Measurements from ENCODE around the gene ARAP3.
A peak's percentile ranks its signal among the peaks of the same experiment; 100 is the strongest.

The ARAP3 gene

DNA sequence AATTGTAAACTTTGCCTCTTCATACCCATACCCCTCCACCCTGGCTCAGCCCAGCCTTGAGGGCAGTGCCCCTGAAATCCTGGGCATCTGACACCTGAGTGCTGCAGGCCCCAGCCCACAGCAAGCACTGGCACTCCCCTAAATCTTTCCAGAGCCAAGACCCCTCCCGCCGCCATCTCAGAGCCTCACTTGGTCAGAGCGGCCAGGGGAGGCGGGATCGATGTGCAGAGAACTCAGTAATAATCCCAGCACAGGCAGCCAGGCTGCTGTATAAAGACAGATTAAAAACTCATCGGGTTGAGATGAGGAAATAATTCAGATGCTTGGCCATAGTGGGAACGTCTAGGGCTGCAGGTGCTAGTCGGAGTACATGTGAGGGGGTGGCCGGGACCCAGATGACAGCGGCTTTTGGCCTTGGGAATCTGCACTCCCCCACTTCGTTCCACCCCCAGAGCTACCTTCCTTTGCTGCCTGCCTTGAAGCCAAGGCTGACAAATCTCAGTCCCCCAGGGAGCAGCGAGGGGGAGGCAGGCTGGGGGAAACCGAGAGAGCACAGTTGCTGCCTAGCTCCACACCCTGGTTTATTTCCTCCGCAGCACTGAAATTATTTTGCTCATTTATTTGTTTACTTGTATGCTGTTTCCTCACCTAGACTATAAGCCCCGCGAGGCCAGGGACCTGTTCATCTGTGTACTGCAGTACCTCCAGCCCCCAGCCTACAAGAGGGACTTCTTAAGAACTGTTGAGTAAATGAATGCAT, 19.5 kb upstream of the ARAP3 start:
- no peak for DNase-seq

- DNase-seq, result no peak
Measured at GRCh38 chr5:141697586-141697985, 15.6 kb upstream of the ARAP3 start.

- DNase-seq, result no peak
Measured at GRCh38 chr5:141696431-141696830, 14.4 kb upstream of the ARAP3 start.

GRCh38 chr5:141695627-141696215, 13.7 kb upstream of the ARAP3 start:
- DNase-seq, result peak; percentile 59

DNA sequence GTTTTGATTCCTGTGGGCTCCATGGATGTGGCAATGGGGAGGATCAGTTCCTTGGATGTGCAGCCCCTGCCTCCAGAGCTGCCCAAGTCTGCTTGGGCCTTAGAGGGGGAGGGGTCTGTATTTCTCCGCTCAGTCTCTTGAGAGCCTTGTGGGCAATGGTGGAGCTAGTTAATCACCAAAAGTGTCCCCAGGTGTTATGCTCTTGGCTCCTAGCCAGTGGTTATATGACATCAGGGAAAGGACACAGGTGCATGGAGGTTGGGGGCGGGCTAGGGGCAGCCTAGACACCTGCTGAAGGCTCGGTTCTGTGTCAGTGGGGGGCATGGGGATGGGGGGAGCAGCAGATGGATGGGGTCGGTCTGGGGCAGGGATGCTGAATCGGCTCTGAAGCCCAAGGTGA, 12.4 kb upstream of the ARAP3 start:
- DNase-seq, result no peak

- no peak for DNase-seq
Measured at GRCh38 chr5:141692919-141693725, 11.1 kb upstream of the ARAP3 start.

- no peak for DNase-seq
Measured at GRCh38 chr5:141692533-141692888, 10.5 kb upstream of the ARAP3 start.

GRCh38 chr5:141691867-141692532, 10.0 kb upstream of the ARAP3 start:
- DNase-seq, result peak; percentile 89

- no peak for DNase-seq
Measured at GRCh38 chr5:141691286-141691866, 9.3 kb upstream of the ARAP3 start.

- no peak for DNase-seq
Measured at GRCh38 chr5:141686648-141687416, 4.8 kb upstream of the ARAP3 start.

DNA sequence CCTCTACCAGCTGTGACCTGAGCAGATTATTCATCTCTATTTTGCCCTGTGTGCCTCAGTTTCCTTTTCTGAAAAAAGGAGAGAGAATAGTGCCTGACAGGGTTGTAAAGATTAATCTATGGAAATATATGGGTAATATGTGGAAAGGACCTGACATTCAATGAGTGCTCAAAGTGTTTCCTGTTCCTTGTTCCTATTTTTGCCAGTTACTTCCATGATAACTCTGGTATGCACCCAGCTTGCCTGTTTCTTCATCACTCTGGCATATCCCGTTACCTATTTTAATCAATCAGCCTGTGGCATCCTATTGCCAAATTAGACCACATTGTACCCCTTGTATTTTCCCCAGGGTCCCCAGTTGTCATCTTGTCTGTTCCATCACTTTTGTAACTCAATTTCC, 3.6 kb upstream of the ARAP3 start:
- no peak for DNase-seq

GRCh38 chr5:141683596-141684141, 1.6 kb upstream of the ARAP3 start:
- no peak for DNase-seq

GRCh38 chr5:141681295-141681694, 735 bp downstream of the ARAP3 start:
- DNase-seq, result no peak

DNA sequence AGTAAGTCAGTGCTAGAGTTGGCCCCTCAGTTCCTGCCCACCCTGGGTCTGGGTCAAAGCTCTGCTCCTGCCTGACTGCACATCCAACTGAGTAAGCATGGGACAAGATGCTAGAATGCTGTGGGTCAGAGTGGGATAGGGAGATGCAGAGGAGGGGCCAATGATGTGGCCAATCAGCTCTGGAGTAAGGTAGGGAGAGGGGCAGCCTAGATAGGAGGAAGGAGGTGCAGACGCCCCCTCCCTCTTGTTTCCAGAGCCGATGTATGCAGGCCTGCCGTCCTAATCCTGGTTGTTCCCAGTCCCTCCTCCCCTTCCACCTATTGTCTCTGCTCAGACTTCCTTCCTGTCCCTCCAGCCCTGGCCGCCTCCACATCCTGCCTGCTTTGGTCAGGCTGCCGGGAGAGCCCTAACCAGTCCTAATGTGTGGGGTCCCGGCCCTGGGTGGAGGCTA, 1.3 kb downstream of the ARAP3 start:
- peak; percentile 62 for DNase-seq

DNA sequence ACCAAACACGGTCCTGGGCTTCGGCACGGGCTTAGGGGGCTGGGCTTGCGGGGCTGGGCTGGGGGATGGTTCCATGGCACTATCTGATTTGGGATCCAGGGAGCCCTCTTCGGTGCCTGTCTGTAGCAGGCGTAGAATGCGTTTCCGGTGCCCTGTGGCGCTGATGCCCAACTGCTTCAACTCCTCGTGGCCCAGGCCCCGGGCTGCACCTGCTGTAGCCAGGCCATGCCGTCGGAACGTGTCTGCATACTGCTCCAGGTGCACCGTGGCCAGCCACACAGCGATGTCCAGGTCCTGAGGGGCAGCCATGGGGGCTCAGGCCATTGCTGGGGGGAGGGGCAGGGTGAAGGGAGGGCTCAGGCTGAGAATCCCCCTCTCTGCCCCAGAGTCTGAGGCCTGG, 1.9 kb downstream of the ARAP3 start:
- no peak for DNase-seq

DNA sequence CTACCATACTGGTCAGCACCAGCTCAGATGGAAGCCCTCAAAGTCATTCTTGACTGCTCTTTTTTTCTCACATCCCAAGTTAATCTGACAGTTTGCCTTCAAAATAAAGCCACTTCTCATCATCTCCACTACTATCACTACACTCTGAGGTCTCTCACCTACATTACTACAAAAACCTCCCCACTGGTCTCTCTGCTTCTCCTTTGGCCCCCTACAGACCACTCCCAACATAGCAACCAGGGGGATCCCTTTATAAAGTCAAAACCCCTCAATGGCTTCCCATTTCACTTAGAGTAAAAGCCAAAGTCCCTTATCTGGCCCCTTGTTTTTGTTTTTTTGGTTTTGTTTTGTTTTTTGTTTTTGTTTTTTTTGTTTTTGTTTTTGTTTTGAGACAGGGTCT, 4.6 kb downstream of the ARAP3 start:
- no peak for DNase-seq

- DNase-seq, result no peak
Measured at GRCh38 chr5:141675672-141676071, 6.4 kb downstream of the ARAP3 start.

GRCh38 chr5:141674747-141675146, 7.3 kb downstream of the ARAP3 start:
- no peak for DNase-seq

GRCh38 chr5:141672841-141673813, 8.9 kb downstream of the ARAP3 start:
- DNase-seq, result no peak

DNA sequence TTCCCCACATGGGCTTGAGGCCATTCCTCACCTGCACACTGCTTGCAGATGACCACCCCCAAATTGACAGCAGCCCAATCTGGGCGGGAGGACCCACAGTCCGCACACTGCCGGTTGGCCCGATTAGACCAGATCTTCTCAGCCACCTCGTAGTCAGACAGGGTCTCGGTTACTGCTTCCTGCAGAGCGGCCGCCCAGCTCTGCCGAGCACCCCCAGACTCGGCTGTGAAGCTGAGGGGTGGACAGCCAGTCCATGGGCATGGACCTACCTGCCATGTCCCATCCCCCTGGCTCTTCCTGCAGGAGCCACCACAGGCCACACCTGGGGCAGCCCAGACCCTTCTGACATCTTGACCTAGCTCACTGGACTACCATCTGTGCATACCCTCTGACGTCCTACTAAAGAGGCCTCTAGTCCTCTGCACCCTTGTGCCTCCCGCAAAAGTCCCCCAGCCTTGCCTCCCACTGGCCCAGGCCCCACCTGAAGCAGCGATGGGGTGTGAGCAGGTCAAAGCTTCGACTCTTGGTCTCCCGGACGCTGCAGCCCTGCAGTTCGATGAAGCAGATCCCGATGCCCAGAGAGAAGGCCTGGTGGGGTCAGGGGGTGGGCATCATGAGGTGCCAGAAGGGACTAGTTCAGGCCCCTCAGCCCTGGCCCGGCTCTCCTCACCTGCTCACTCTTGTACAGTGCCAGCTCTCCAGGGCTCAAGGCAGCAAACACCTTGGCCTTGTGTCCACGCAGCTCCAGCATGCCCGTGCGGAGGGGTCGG, 9.8 kb downstream of the ARAP3 start:
- no peak for DNase-seq

Data from right hindlimb (tissue), 1 donor.